NCI-H446 treated with DMSO at 0.1 percent for 48 hours (cell line): ENCODE results near the gene GRIK4.
"Not testable (repeated sequence)": the region's sequence is repeated elsewhere in the genome, so short reads cannot be mapped to it uniquely, and the experiment has no call there.

Experiments used
- DNase-seq: peaks from one replicate; lab custom pipeline; 2025; lab: John Stamatoyannopoulos, UW

Gene GRIK4

GRCh38 chr11:120994091-120994859, 482.7 kb downstream of the GRIK4 start:
- DNase-seq, result no peak

DNA sequence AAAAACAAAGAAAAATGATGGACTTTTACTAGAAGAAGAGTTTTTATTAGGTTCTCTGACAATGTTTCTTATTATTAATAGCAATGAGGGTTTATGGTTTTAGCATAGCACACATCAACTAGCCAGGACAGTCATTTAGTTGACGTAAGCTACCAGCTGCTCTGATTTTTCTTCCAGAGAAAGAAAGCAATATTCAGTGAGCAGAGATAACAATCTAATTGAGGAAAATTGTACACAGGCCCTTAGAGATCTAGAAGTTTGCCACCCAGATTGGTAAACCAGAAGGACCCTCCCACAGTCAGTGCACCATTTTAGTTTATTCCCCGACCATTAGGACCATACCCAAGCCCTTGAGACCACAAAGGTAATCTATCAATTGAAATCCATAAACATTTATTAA, 483.6 kb downstream of the GRIK4 start:
- no peak for DNase-seq

DNA sequence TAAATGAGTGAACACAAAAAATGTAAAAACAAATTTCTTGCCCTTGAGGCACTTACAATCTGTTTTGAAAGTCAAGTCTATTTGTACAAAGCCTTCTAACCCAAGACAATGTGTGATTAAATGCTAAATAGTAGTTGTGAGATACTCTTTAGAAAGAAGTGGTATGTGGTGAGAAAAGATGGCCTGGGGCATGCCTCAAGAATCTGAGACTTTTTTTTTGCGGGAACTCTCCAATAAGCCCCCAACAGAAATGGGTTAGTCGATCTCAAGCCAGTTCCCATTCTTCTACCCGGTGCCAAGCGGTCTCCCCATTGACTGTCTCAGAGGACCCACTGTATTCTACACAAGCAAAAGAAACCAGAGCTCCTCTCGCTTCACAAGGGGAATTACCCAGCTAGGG, 485.4 kb downstream of the GRIK4 start:
- DNase-seq, result no peak

- DNase-seq, result no peak
Observed at GRCh38 chr11:120998581-120998980, 487.0 kb downstream of the GRIK4 start.

DNA sequence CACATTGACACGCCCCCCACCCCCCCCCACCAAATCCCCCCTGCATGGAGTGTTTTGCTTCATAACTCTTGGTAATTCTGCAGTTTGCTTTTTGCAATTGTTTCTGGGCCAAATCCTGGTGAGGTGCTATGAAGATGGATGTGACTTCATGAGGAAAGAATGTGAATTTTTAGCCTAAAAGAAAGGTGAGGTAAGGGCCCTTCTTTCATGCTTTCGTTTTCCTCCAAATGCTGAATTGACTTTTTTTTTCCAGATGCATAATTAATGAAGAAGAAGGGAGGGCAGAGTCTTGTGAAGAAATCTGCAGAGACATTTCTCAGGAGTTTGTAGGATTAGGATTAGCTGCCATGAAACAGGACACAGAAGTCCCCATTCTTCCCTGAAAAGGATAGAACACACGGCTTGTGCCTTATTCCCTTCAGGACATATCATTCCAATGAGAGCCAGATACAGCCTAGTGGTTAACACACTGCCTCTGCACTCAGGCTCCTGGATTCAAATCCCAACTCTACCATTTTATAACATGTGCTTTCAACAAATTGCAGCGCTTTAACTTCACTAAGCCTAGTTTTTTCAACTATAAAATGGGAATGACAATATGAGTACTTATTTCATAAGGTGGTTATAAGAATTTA, 492.8 kb downstream of the GRIK4 start:
- no peak for DNase-seq

GRCh38 chr11:121006922-121007321, 495.4 kb downstream of the GRIK4 start:
- no peak for DNase-seq

- no peak for DNase-seq
Observed at GRCh38 chr11:121008551-121008950, 497.0 kb downstream of the GRIK4 start.

- DNase-seq, result no peak
Observed at GRCh38 chr11:121012091-121012490, 500.5 kb downstream of the GRIK4 start.

DNA sequence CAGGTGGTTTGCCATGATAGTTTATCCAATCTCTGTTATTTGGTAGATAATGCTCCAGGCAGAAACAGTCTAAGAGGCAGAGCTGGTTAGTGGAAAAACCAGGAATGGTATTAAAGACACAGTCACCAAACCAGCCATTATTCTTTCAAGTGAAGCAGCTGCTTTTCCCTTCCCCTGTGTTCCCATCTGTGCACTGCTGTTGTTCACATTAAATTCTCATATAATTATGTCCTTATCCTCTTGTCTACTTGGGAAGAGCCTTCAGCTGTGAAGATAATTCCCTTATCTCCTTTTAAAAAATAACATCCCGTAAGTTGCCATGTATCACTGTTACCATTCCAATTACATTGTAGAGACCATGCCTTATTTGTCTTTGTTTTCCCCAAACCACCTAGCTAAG, 507.2 kb downstream of the GRIK4 start:
- no peak for DNase-seq

GRCh38 chr11:121021718-121022117, 510.2 kb downstream of the GRIK4 start:
- not testable (repeated sequence) for DNase-seq

- peak; percentile 72 for DNase-seq
Observed at GRCh38 chr11:121023848-121024751, 512.6 kb downstream of the GRIK4 start, which contains the start of gene TBCEL. TBCEL (plus strand) TSS chr11:121024102; CDS start chr11:121045691, 21,589 bp downstream.

DNA sequence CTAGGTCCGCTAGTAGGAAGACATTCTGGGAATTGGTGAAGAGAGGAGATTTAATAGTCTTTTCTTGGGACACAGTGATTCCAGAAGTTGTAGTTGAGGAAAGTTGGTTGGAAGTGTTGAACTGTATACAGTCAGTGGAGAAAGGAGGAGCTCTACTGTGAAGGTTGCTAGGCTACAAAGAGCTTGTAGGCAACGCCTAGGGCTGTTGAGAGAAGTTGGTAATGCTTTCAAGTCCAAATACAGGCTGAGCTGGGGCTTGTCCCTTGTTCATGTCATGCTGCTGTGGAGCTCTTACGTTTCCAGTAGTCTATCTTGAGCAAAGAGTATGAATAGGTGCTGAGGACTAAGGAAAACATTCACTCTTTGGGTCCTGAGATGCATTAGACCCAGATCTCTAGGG, 513.4 kb downstream of the GRIK4 start:
- DNase-seq, result no peak

DNA sequence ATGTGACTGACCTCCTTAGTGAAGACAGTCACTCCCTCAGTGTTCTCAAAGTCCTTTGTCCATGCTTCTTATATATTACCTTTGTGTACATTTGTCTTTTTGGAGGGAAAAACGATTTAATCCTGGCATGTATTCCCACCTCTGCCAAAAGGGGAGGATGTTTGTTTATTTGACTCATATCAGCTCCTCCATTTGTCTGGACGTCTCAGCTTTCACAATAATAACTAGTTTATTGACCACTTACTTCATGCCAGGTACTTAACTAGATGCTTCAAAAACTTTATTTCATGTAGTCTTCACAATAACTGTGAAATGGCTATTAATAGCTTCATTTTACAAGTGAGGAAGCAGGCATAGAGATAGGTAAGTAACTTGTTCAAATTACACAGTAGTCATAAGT, 517.6 kb downstream of the GRIK4 start:
- no peak for DNase-seq

DNA sequence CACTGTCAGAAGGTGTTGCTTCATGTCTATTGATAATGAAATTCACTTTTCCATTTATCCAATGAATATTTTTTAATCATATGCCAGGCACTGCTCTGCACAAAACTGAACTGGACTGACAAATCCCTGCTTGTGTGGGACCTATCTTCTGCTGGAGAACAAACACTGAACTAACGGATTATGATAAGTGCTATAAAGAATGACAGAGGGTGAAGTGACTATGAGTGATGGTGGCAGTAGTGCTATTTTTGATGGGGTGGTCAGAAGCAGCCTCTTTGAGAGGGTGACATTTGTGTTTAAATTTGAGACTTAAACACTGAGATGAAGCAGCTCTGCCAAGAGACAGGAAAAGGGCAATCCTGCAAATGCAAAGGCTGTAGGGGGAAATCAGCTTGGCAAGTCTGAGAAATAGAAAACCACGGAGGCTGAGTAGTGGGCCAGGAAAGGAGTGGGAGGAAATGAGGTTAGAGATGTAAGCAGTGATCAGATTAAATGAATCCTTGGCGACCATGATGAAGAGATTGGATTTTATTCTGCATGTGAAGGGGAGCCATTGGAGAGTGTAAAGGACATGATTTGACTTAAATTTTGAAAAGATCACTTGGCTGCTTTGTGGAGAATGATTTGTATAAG, 518.4 kb downstream of the GRIK4 start:
- no peak for DNase-seq

GRCh38 chr11:121031167-121031566, 519.6 kb downstream of the GRIK4 start:
- DNase-seq, result no peak

DNA sequence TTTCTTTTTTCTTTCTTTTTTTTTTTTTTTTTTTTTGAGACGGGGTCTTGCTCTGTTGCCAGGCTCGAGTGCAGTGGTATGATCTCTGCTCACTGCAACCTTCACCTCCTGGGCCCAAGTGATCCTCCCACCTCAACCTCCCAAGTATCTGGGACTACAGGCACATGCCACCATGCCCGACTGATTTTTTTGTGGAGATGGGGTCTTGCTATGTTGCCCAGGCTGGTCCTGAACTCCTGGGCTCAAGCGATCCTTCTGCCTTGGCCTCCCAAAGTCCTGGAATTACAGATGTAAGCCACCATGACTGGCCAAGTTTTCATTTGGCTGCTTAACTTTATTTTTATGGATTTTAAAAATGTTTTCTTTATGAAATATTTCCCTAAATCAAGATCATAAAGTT, 520.1 kb downstream of the GRIK4 start:
- DNase-seq, result not testable (repeated sequence)

- no peak for DNase-seq
Observed at GRCh38 chr11:121032546-121032945, 521.0 kb downstream of the GRIK4 start.

GRCh38 chr11:121033635-121034034, 522.1 kb downstream of the GRIK4 start:
- DNase-seq, result no peak

DNA sequence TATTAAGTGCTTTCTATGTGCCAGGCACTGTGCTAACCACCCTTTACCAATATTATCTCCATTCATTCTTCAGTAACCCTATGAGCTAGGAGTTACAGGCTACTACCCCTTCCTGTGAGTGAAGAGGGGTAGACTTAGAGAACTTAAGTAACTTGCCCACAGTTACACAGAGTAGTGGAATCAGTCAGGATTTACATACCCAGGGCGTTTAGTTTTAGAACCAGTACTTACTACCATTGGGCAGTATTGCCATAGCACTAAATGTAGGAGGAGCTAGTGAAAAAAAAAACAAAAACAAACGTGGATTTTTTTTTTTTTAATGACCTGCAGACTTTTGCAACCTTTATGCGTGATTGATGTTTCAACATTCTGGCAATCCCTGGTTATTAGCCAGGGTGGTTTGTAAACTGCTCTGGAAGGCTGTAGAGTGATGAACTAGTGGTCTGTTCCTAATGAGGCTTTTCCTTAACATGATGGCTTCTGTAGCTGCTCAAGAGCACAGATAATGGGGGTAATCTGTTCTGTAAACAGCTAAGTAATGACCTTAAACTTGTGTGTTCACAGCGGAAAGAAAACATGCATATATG, 523.7 kb downstream of the GRIK4 start:
- no peak for DNase-seq

DNA sequence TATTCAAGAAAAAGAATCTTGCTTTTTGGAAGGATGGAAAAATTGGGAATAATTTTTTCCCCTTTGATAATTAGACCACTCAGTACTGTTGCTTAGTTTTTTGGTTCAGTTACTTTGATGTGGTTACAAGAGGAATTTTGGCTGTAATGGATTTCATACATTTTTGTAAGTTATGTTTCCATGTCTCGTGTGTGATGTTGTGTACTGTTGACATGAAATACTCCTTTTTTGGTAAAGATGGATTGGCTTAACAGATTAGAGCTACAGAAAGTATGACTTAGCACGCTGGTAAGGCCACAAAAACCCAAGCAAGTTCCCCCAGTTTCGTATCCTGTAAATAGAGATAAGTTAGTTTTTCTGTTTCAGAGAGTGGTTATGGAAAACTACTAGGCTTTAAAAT, 524.2 kb downstream of the GRIK4 start:
- no peak for DNase-seq

- DNase-seq, result no peak
Observed at GRCh38 chr11:121037016-121037415, 525.5 kb downstream of the GRIK4 start.
